Transverse colon (tissue), 4 donors: ENCODE measurements around the gene CCNDBP1. TPM values are rescaled to one million over a fixed set of nuclear protein-coding genes. Genes with fewer than 3 reads are reported as not detected.

Experiments
- DNase-seq: peaks from one replicate; pipeline ENCODE4 v3.0.0-alpha.2; 2019
- H3K27ac ChIP-seq, 4 donors: fragments of 200-600 bp; sonication (generic); 2 replicates each; pipeline ENCODE4 v1.5.1; 2016 to 2018; ENCODE audit warnings: inconsistent platforms in 4 of 4
- H3K27me3 ChIP-seq: fragments of 200-600 bp; sonication (generic); 2 replicates; pipeline ENCODE4 v1.5.1; 2017; ENCODE audit warnings: inconsistent platforms
- H3K36me3 ChIP-seq, 4 donors: fragments of 200-600 bp; sonication (generic); 2 replicates each; pipeline ENCODE4 v1.5.1; 2017 to 2019; ENCODE audit warnings: inconsistent platforms in 4 of 4
- H3K4me1 ChIP-seq, 4 donors: fragments of 200-600 bp; sonication (generic); 2 replicates each; pipeline ENCODE4 v1.5.1; 2017 to 2020; ENCODE audit warnings: inconsistent platforms in 4 of 4
- H3K4me3 ChIP-seq, 4 donors: fragments of 200-600 bp; sonication (generic); 1 replicate in 1 of 4; 2 replicates in 3 of 4; pipeline versions ENCODE4 v1.5.1 to v1.6.1; 2017 to 2019; ENCODE audit warnings: inconsistent platforms in 4 of 4
- H3K9me3 ChIP-seq, 2 donors: fragments of 200-600 bp; sonication (generic); 2 replicates each; pipeline ENCODE4 v1.5.1; 2017 to 2019; ENCODE audit warnings: inconsistent platforms in 2 of 2
- CTCF ChIP-seq, 5 experiments: fragments of 200-600 bp in 3 of 5; fragments of 450-650 bp in 2 of 5; sonication (generic) in 3 of 5; IDR thresholded peaks; 1 replicate in 2 of 5; 2 replicates in 3 of 5; pipeline ENCODE4 v1.5.1; 2016 to 2017; ENCODE audit warnings: antibody characterized with exemption in 5 of 5, inconsistent platforms in 3 of 5, mild to moderate bottlenecking in 2 of 5, moderate library complexity in 1 of 5
- EP300 ChIP-seq: sonication (generic); formaldehyde crosslinking; IDR thresholded peaks from one replicate; pipeline ENCODE4 v1.6.1; 2017; ENCODE audit warnings: antibody characterized with exemption, low read depth
- POLR2A ChIP-seq: fragments of 450-650 bp; IDR thresholded peaks from one replicate; pipeline ENCODE4 v1.6.1; 2016; ENCODE audit warnings: antibody characterized with exemption, mild to moderate bottlenecking, moderate library complexity
- POLR2AphosphoS5 ChIP-seq, 3 donors: sonication (generic); formaldehyde crosslinking; IDR thresholded peaks; one replicate each; pipeline ENCODE4 v1.6.1; 2016; ENCODE audit warnings: antibody characterized with exemption in 3 of 3
- WGBS, 2 donors: methylation state at CpG; one replicate each; pipeline ENCODE4 v1.1.5; 2018; ENCODE audit warnings: low coverage in 1 of 2; 5-methylcytosine and 5-hydroxymethylcytosine counted together
- in situ Hi-C, 4 donors: fragments of 200-750 bp; cut with MboI; loops; one replicate each; pipeline versions ENCODE4 v1.15.0 to v1.15.1; 2017; ENCODE audit warnings: low sequenced_read_pairs in 3 of 4, low pct_ligation_motif_present in 1 of 4, low pct_unique_long_range_greater_than_20kb in 1 of 4
- intact Hi-C: fragments of 100-400 bp; cut with DNase I; formaldehyde crosslinking; loops from one replicate; pipeline ENCODE4 v1.15.1; 2023; ENCODE audit warnings: low total_unique reads
- total RNA-seq, 4 donors: library from RNA; depleted of rRNA; stranded (reverse); fragments of >200 nt; gene quantifications; one replicate each; pipeline ENCODE4 v1.1.0, GENCODE V29; 2016

CCNDBP1 gene
- total RNA-seq, 4 donors from 2014 or later, result 20.7 to 120 (median 80.0) TPM

- WGBS, 2 donors, result 83 to 92% methylated on average over 1 to 2 of the region's 2 CpGs
- no peaks in the 10 kb centered on the region for H3K36me3 ChIP-seq
- no peaks in the 10 kb centered on the region for H3K4me1 ChIP-seq
- intact Hi-C loops (no loop called here), in situ Hi-C loops (no loop called here)
- no peaks in the 10 kb centered on the region for H3K9me3 ChIP-seq
- H3K27ac ChIP-seq, result no peak overlapping the region
- no peaks in the 10 kb centered on the region for H3K27me3 ChIP-seq
- no peak for TF ChIP-seq POLR2AphosphoS5 (IDR thresholded peaks at IDR 0.05)
- TF ChIP-seq POLR2A, result no peak
- TF ChIP-seq EP300, result no peak
- TF ChIP-seq CTCF (IDR thresholded peaks at IDR 0.05), result no peak
- H3K4me3 ChIP-seq, result no peak overlapping the region
- no peak for DNase-seq
Observed at GRCh38 chr15:43243020-43243645, 57.9 kb downstream of the CCNDBP1 start.

GRCh38 chr15:43244092-43244491 is 58.9 kb downstream of the CCNDBP1 start:
- Histone ChIP-seq H3K4me1 (no peaks in the 10 kb centered on the region), H3K36me3 (no peaks in the 10 kb centered on the region), H3K27ac (no peak overlapping the region), H3K9me3 (no peaks in the 10 kb centered on the region), H3K27me3 (no peaks in the 10 kb centered on the region), H3K4me3 (no peak overlapping the region)
- WGBS, 2 donors, result 88 to 90% methylated on average over 4 of the region's 4 CpGs
- in situ Hi-C loops, result no loop called here
- TF ChIP-seq POLR2A (no peak), CTCF (IDR thresholded peaks at IDR 0.05) (no peak), EP300 (no peak), POLR2AphosphoS5 (IDR thresholded peaks at IDR 0.05) (no peak)
- intact Hi-C loops, result no loop called here
- no peak for DNase-seq

GRCh38 chr15:43246261-43246774 is 61.1 kb downstream of the CCNDBP1 start:
- H3K27me3 ChIP-seq, result no peaks in the 10 kb centered on the region
- no peaks in the 10 kb centered on the region for H3K4me1 ChIP-seq
- intact Hi-C loops, result no loop called here
- TF ChIP-seq CTCF (IDR thresholded peaks at IDR 0.05) (no peak), POLR2AphosphoS5 (IDR thresholded peaks at IDR 0.05) (no peak), POLR2A (no peak), EP300 (no peak)
- no peaks in the 10 kb centered on the region for H3K9me3 ChIP-seq
- H3K4me3 ChIP-seq, result no peak overlapping the region
- H3K27ac ChIP-seq, result no peak overlapping the region
- H3K36me3 ChIP-seq, result no peaks in the 10 kb centered on the region
- no peak for DNase-seq
- in situ Hi-C loops, result no loop called here
- WGBS, 2 donors, result 57 to 81% methylated on average over 4 to 6 of the region's 6 CpGs

Other genes with a start within 250 kb of the CCNDBP1 start
- gene UBR1, start 79.4 kb upstream of the CCNDBP1 start, total RNA-seq, result 100 to 1,000 TPM in 1 of 4 donors, 10 to 100 TPM in 3; 21.3 to 108 (median 34.2) TPM
- gene TMEM62, start 51.8 kb upstream of the CCNDBP1 start, total RNA-seq, result 100 to 1,000 TPM in 1 of 4 donors, 10 to 100 TPM in 3; 21.3 to 367 (median 39.6) TPM
- gene EPB42, start 35.6 kb downstream of the CCNDBP1 start, total RNA-seq, result not detected
- gene TGM5, start 81.5 kb downstream of the CCNDBP1 start, total RNA-seq, result 10 to 100 TPM in 1 of 4 donors, not detected in 3; 12.1 TPM
- gene TGM7, start 116.9 kb downstream of the CCNDBP1 start, total RNA-seq, result not detected
- gene LCMT2, start 145.2 kb downstream of the CCNDBP1 start, total RNA-seq, result 1 to 10 TPM; 3.0 to 6.4 (median 3.4) TPM
- 10 to 100 TPM; 25.1 to 33.7 (median 29.8) TPM for gene ZSCAN29, start 185.6 kb downstream of the CCNDBP1 start, total RNA-seq
- 10 to 100 TPM; 12.7 to 25.1 (median 16.0) TPM for gene TUBGCP4, start 185.7 kb downstream of the CCNDBP1 start, total RNA-seq